ENCODE data around the gene GAREM1.

GAREM1 gene

DNA sequence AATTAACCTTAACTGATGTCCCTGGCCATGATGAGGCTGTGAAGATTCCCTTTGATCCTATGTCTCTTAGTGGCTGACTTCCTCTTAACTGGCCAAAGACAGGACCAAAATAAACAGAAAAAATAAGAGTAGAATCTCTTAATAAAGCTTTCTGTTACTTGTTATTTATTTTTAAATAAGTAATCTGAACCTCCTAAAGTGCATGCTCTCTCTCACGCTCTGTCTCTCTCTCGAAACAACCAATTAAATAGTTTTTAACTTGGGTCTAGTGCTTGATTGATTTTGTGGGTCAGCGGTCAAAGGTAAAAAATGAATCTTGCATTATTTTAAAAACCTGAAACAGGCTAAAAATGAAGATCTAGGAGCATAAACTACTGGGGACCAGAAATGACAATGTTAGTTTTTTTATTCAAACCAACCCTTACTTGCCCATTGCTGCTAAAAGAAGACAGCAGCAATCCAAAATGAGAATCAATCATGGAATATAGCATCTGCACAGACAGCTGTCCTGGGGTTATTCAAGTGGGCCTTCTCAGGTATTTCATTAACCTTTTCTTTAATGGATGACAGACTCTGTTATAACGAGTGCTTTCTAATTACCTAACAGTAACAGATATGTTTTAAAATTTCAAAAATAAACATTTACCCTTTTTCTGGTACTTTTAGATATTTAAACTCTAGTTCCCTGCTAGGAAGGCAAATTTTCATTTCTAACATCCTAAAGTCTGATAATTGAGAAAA, 11.2 kb downstream of the GAREM1 start:
- no peak for DNase-seq (ENCODE audit: low read depth)

GRCh38 chr18:32455361-32455760, 15.3 kb downstream of the GAREM1 start:
- no peak for DNase-seq (ENCODE audit: low read depth)

- DNase-seq (ENCODE audit: low read depth), result no peak
These were observed 16.1 kb downstream of the GAREM1 start for GRCh38 chr18:32454593-32454992.

DNA sequence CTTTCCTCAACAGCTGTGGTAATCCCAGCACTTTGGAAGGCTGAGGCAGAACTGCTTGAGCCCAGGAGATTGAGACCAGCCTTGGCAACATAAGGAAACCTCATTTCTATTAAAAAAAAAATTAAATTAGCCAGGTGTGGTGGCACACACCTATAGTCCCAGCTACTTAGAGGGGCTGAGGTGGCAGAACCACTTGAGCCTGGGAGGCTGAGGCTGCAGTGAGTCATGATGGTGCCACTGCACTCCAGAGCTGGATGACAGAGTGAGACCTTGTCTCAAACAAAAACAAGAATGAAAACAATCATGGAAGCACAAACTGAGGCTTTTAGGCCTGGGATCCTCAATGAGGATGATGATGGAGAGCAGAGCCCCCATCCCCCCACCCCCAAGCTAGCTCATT, 19.8 kb downstream of the GAREM1 start:
- DNase-seq (ENCODE audit: low read depth), result no peak

GRCh38 chr18:32450026-32450691, 20.5 kb downstream of the GAREM1 start:
- DNase-seq (ENCODE audit: low read depth), result no peak

DNA sequence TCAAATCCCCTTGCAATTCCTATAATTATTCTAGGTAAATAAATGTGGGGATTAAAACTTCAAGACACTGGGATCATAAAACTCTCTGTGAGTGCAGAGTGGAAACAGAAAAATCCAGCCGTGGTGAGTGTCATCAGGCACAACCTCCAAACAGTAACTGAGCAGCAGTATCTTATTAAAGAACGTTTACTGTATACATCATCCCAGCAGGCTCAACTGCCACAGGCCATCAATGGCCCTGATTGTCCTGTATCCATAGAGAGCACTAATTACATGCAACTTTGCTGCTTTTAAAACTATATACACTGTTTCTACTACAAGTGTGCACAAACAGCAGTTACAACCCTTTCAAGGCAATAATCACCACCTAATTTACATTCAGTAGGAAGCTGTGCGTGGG, 23.9 kb downstream of the GAREM1 start:
- DNase-seq (ENCODE audit: low read depth), result no peak

GRCh38 chr18:32445846-32446245, 24.8 kb downstream of the GAREM1 start:
- DNase-seq (ENCODE audit: low read depth), result no peak

- no peak for DNase-seq (ENCODE audit: low read depth)
These were observed 26.9 kb downstream of the GAREM1 start for GRCh38 chr18:32443706-32444215.

- no peak for DNase-seq (ENCODE audit: low read depth)
These were observed 27.5 kb downstream of the GAREM1 start for GRCh38 chr18:32443033-32443705.

GRCh38 chr18:32442575-32442974, 28.1 kb downstream of the GAREM1 start:
- no peak for DNase-seq (ENCODE audit: low read depth)

GRCh38 chr18:32441533-32441932, 29.1 kb downstream of the GAREM1 start:
- DNase-seq (ENCODE audit: low read depth), result no peak

DNA sequence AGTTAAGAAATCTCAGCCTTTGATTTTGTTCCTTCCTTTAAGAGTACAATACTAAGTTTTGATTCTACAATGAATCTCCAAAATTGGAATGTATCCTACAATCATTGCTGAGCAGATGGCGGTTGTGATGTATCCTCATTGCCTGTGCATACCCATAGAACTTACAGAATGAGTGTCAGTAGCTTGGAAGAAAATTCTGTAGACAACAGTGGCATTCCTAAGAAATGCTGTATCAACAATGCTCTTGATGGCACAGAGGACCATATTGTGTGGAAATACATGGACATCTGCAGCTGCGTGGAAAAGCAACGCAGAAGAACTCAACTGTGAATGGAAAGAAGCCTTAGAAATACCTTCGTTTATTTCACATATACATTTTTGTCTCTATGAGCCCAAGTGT, 30.2 kb downstream of the GAREM1 start:
- no peak for DNase-seq (ENCODE audit: low read depth)

GRCh38 chr18:32439802-32440201, 30.9 kb downstream of the GAREM1 start:
- DNase-seq (ENCODE audit: low read depth), result no peak

- no peak for DNase-seq (ENCODE audit: low read depth)
These were observed 31.4 kb downstream of the GAREM1 start for GRCh38 chr18:32439241-32439640.

DNA sequence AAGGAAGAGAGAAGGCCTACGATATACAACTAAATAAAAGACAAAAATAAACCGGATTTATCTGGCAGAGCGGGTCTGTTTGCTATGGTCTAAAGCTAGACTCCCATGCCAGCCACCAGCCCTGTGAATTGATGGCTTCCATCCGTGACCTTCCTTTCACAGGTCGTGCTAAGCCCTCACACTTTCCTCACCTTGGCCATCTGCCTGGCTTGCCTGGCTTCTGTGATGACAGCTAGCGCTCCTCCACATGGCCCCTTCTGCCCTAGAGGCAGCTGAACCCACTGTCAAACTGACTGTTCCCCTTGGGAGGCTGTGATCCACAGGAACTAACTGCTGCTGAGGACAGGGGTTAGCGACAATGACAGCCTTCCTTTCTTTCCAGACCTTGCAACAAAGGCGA, 32.5 kb downstream of the GAREM1 start:
- DNase-seq (ENCODE audit: low read depth), result no peak

GRCh38 chr18:32437100-32437834, 33.4 kb downstream of the GAREM1 start:
- no peak for DNase-seq (ENCODE audit: low read depth)

DNA sequence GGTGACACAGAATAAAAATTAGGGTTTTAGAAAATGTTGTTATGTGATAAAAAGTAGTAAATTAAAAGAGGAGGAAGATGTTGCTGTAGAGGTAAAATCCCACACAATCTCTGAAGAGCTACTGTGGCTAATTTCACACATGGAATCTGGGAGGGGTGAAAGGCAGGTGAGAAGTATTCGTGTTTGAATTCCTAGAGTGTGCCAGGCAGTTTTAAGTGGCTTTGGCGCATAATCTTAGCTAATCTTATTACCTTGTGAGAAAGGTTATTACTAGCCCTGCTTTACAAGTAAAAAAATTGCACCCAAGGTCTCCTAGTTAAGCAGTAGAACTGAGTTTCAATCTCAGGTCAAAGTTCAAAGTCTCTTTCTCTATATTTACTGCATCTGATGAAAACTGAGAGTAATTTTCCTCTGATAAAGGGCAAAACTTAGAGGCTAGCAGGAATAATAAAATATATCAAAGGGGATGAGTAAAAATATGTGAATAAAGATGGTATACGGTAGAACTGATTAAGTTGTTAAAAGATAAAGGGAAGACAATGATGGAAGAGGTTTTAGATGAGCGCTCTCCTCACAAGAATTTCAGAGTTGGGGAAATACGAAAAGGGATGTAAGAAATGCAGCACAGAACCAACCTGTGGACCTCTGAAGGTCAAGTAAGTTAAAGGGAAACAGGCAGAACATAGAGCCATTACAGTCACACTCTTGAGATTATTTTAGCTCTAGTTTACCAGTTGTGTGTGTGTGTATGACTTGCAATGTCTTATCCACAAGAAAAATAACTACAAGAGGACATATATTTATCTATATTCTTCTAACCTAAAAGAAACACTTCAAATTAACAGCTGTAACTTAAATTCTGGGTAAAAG, 34.8 kb downstream of the GAREM1 start:
- no peak for DNase-seq (ENCODE audit: low read depth)

DNA sequence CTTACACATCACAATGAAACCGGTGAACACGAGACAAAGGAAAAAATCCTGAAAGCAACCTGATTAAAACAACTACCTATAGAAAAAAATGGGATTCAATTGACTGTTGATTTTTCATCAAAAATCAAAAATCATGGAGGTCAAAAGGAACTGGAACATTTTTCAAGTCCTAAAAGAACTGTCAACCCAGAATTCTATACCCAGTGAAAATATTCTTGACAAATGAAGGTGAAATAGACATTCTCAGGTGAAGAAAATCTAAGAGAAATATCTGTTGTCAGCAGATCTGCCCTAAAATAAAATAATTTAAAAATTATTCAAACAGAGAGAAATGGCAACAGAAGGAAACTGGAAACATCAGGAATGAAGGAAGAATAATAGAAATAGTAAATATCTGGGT, 38.9 kb downstream of the GAREM1 start:
- no peak for DNase-seq (ENCODE audit: low read depth)

DNA sequence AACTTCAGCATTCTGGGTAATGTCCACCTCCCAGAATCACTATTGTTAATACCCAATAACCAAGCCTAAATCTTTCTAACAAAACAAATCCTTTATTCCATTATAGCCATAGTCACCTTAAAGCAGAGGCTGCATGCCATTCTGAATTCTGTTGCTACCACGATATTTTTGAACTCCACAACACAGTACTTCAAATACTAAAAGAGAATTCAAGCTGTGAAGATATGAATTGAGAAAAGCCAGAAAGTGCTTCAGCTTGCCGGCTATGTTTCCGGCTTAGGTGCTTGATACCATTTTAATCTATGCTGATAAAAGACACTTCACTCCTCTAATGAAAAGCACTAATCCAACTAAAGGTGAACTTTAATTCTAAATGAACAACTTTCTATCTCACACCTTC, 41.3 kb downstream of the GAREM1 start:
- no peak for DNase-seq (ENCODE audit: low read depth)

DNA sequence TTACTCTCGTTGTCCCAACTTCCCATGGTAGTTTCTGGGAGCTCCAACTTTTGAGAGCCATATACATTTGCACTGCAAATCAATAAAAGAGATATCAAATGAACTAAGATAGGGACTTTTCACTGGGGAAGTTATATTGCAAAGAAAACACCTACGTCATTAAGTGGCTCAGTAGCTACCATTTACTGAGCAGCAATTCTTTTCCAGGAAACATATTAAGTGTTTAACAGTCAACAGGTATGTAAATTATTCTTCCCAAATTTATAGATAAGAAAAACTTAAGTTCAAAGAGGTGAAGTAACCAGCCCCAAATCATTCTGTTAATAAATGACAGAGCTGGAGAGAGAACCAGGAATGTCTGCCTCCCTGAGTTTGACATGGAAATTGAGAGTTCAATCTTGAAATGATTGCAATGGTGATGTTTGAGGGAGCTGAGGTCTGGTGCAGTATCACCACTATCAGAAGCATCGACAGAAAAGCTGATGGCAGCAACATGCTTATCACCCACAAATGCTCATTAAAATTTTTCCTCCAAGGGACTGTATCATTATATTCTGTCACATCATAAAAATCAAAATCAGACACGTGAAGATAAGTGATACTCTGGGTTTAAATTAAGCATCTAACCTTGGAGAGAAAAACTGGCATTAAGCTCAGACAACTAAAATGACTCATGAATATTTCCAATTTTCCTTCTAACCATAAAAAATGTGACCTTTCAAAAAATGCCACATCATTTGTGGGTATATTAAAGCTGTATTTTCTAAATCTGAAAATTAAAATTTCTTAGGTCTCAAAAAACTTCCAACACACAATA, 43.4 kb downstream of the GAREM1 start:
- no peak for DNase-seq (ENCODE audit: low read depth)

GRCh38 chr18:32425466-32425865, 45.2 kb downstream of the GAREM1 start:
- DNase-seq (ENCODE audit: low read depth), result no peak

Data from ELR (cell line).